K562 (cell line): Measurements from ENCODE around the gene PCARE.

ENCODE experiments used
- HOXB6 ChIP-seq: fragments of 250-450 bp; sonication (Bioruptor Pico); IDR thresholded peaks from 2 replicates; pipeline ENCODE4 v1.5.1; 2022; ENCODE audit warnings: mild to moderate bottlenecking, borderline replicate concordance
- MAZ ChIP-seq, 2 experiments: fragments of 450-650 bp in 1 of 2; sonication (generic) in 1 of 2; formaldehyde crosslinking; IDR thresholded peaks in 1 of 2; conservative IDR thresholded peaks in 1 of 2; 2 replicates each; pipeline versions ENCODE4 v1.4.0 to v1.5.0; 2020; ENCODE audit warnings: mild to moderate bottlenecking in 1 of 2, missing genetic modification reagents in 1 of 2
- TCF7L2 ChIP-seq: fragments of 150-350 bp; IDR thresholded peaks from 2 replicates; pipeline ENCODE4 v1.6.1; 2016; ENCODE audit warnings: low read depth, mild to moderate bottlenecking, low read length, moderate library complexity
- TF ChIP-seq, protein P1 (sequence below): sonication (generic); IDR thresholded peaks from 2 replicates; pipeline ENCODE4 v1.6.1; 2016
- TF ChIP-seq, protein P2 (sequence below), 3 experiments: IDR thresholded peaks in 2 of 3; conservative IDR thresholded peaks in 1 of 3; 2 replicates each; pipeline ENCODE4 v1.5.1; 2011 to 2012; ENCODE audit warnings: low read length in 3 of 3, mild to moderate bottlenecking in 3 of 3, control low read depth in 2 of 3, improper control_type of control experiment in 1 of 3, inconsistent platforms in 1 of 3, low read depth in 1 of 3, mixed read lengths in 1 of 3, moderate library complexity in 1 of 3; ENCODE audit not compliant: insufficient read depth in 2 of 3

DNA sequence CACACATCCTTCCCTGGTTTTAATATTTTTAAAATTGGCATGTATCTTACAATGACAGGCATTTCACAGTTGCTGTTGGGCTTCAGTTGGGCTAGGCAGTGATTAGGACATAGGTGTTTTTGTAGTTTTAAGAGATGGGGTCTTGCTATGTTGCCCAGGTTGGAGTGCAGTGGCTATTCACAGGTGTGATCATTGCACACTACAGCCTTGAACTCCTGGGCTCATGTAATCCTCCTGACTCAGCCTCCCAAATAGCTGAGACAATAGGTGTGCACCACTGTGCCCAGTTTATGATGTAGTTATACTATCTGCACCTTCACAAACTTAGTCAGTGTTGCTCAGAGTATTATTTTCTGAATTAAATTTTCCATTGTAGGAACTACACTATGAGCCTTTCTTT is 43.3 kb downstream of the PCARE start:
- TF ChIP-seq, protein P1, sequence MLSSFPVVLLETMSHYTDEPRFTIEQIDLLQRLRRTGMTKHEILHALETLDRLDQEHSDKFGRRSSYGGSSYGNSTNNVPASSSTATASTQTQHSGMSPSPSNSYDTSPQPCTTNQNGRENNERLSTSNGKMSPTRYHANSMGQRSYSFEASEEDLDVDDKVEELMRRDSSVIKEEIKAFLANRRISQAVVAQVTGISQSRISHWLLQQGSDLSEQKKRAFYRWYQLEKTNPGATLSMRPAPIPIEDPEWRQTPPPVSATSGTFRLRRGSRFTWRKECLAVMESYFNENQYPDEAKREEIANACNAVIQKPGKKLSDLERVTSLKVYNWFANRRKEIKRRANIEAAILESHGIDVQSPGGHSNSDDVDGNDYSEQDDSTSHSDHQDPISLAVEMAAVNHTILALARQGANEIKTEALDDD: no peak
- TF ChIP-seq HOXB6 (CRISPR knock-in tag) (no peak), MAZ (CRISPR knock-in tag; conservative IDR thresholded peaks at IDR 0.05 in 1 of 2, IDR thresholded peaks at IDR 0.05 in 1 of 2) (no peak), TCF7L2 (no peak)
- TF ChIP-seq, protein P2, sequence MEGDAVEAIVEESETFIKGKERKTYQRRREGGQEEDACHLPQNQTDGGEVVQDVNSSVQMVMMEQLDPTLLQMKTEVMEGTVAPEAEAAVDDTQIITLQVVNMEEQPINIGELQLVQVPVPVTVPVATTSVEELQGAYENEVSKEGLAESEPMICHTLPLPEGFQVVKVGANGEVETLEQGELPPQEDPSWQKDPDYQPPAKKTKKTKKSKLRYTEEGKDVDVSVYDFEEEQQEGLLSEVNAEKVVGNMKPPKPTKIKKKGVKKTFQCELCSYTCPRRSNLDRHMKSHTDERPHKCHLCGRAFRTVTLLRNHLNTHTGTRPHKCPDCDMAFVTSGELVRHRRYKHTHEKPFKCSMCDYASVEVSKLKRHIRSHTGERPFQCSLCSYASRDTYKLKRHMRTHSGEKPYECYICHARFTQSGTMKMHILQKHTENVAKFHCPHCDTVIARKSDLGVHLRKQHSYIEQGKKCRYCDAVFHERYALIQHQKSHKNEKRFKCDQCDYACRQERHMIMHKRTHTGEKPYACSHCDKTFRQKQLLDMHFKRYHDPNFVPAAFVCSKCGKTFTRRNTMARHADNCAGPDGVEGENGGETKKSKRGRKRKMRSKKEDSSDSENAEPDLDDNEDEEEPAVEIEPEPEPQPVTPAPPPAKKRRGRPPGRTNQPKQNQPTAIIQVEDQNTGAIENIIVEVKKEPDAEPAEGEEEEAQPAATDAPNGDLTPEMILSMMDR (IDR thresholded peaks at IDR 0.05 in 2 of 3, conservative IDR thresholded peaks at IDR 0.05 in 1 of 3; ENCODE audit: insufficient read depth in 2 of 3, low read depth in 1 of 3, low read length in 3 of 3): no peak
